ENCODE data around the gene PCYT1A. TPM values are rescaled to one million over a fixed set of nuclear protein-coding genes. Genes with fewer than 3 reads are reported as not detected.
"Not testable (repeated sequence)": the region's sequence is repeated elsewhere in the genome, so short reads cannot be mapped to it uniquely, and the experiment has no call there.

Gene PCYT1A
- total RNA-seq, 5 donors from 2014 or later (not counting 1 experiment from before 2014, with no cell fraction given) = 61.1 to 87.9 (median 64.1) TPM

DNA sequence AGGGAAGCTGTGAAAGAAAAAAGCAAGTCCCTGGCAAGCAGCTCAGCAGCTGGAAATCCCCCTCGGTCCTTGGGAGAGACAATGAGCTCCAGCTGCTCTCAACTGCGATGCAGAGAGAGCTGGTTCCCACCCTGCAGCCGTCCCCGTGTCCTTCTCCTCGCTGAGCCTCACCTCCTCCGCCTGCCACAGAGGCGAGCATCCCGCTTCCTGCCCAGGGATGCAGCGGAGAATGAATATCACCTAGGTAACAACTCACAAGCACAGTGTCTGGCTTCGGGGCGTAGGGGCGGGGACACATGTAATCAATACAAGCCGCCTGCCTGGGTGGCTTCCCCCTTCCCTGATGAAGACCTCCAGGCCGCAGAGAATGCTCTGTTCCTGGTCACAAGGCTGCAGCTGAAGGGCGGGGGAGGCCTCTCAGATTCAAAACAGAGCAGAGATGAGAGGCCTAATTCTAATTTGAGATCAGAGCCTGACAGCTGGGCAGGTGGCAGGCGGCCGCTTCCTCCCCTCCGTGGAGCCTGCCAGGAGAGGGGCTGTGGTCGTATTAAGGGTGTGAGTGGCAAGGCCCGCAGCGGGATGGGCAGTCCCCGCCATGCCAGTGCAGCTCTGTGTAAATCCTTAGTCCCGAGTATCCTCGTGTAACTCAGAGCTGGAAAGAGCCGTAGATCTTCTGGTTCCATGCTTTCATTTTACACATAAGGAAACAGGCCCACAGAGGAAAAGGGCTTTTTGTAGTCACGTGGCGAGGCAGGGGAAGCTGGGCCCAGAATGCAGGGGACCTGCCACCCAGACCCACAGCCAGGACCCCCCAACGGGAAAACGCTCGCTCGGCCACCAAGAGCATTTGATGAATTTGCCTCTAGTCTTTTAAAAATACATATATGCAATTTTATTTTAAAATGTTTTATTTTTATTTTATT lies 100.6 kb downstream of the PCYT1A start:
- Histone ChIP-seq H3K27me3 (replicated peaks in 1 of 2; ENCODE audit: control insufficient read depth in 2 of 2, extremely low read depth in 1 of 2, insufficient read depth in 2 of 2, low read length in 1 of 2) (no peaks in the 10 kb centered on the region), H3K4me1 (ENCODE audit: control insufficient read depth in 1 of 2, extremely low read depth in 1 of 2, insufficient read depth in 2 of 2, low read length in 2 of 2) (peaks cover 9 to 49% of the 10 kb centered on the region in 2 experiments), H3K9me3 (no peaks in the 10 kb centered on the region), H3K4me3 (ENCODE audit: control insufficient read depth in 1 of 2, extremely low read depth in 1 of 2, low read length in 1 of 2) (peak overlapping the region in 1 of 2 donors; percentile 3), H3K36me3 (ENCODE audit: control insufficient read depth in 2 of 2, extremely low read depth in 1 of 2, insufficient read depth in 1 of 2, low read length in 1 of 2) (no peaks in the 10 kb centered on the region), H3K27ac (ENCODE audit: low read length) (peak overlapping the region; percentile 63)
- H3K4me3 Mint-ChIP-seq = peak overlapping the region; percentile 28 to 67 (median 49)
- WGBS (ENCODE audit: insufficient coverage) = 44% methylated on average over 18 of the region's 31 CpGs
- peaks cover 23 to 39% (median 29%) of the 10 kb centered on the region in 3 donors for H3K4me1 Mint-ChIP-seq
- H3K36me3 Mint-ChIP-seq = no peaks in the 10 kb centered on the region
- H3K9me3 Mint-ChIP-seq = no peaks in the 10 kb centered on the region
- H3K27ac Mint-ChIP-seq = peak overlapping the region; percentile 88
- DNase-seq (peak in 1 of 35 experiments; percentile 58), ATAC-seq (replicated peaks in 1 of 4) (peak; percentile 29 to 56 (median 34))
- CTCF ChIA-PET = interaction anchor here (0.6 to 1.7 kb wide), 6 partner anchors 109 to 248 kb away, joined by 3 to 14 read pairs (median 5); no protein-coding TSS in a partner anchor
- POLR2A ChIA-PET = interaction anchor here in 1 of 2 donors (0.6 kb wide), 2 partner anchors 115 to 499 kb away, joined by 3 to 6 read pairs; no protein-coding TSS in a partner anchor
- H3K27me3 Mint-ChIP-seq = no peaks in the 10 kb centered on the region

DNA sequence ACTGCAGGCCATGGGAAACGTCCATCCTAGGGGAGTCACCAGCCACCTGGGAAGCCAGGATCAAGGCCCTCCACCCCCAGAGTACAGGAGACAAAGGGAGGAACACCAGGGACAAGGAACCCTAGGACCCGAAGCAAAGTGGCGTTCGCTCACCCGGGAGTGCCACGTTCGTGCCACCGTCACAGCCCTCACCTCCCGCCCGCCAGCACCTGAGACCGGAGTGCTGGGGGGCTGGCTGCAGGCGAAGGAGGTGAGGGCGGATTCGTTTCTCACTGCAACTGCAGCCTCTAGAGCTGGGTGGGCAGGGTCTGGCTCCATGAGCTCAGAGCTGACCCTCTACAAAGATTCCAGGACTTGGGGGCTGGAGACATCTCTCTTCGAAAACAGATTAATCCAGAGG lies 102.6 kb downstream of the PCYT1A start:
- H3K4me3 ChIP-seq (ENCODE audit: control insufficient read depth in 1 of 2, extremely low read depth in 1 of 2, low read length in 1 of 2) = no peak overlapping the region
- peaks cover 19 to 60% of the 10 kb centered on the region in 2 experiments for H3K4me1 ChIP-seq (ENCODE audit: control insufficient read depth in 1 of 2, extremely low read depth in 1 of 2, insufficient read depth in 2 of 2, low read length in 2 of 2)
- Mint-ChIP-seq H3K27ac (no peak overlapping the region), H3K27me3 (no peaks in the 10 kb centered on the region), H3K4me1 (peaks cover 25 to 52% (median 42%) of the 10 kb centered on the region in 3 donors), H3K36me3 (no peaks in the 10 kb centered on the region), H3K9me3 (no peaks in the 10 kb centered on the region), H3K4me3 (no peak overlapping the region)
- H3K9me3 ChIP-seq = no peaks in the 10 kb centered on the region
- POLR2A ChIA-PET = interaction anchor here in 1 of 2 donors (0.7 kb wide), 1 partner anchor 42 kb away, joined by 7 read pairs; no protein-coding TSS in a partner anchor
- CTCF ChIA-PET = no interaction called here
- ATAC-seq (replicated peaks in 1 of 4) = no peak
- H3K27ac ChIP-seq (ENCODE audit: low read length) = no peak overlapping the region
- 97% methylated on average over 13 of the region's 15 CpGs for WGBS (ENCODE audit: insufficient coverage)
- H3K27me3 ChIP-seq (replicated peaks in 1 of 2; ENCODE audit: control insufficient read depth in 2 of 2, extremely low read depth in 1 of 2, insufficient read depth in 2 of 2, low read length in 1 of 2) = no peaks in the 10 kb centered on the region
- DNase-seq = no peak
- no peaks in the 10 kb centered on the region for H3K36me3 ChIP-seq (ENCODE audit: control insufficient read depth in 2 of 2, extremely low read depth in 1 of 2, insufficient read depth in 1 of 2, low read length in 1 of 2)

GRCh38 chr3:196184169-196184432 lies 103.4 kb downstream of the PCYT1A start:
- DNase-seq; CTCF ChIA-PET; H3K4me3 ChIP-seq (ENCODE audit: control insufficient read depth in 1 of 2, extremely low read depth in 1 of 2, low read length in 1 of 2); ATAC-seq (replicated peaks in 1 of 4); H3K4me3 Mint-ChIP-seq; H3K9me3 Mint-ChIP-seq; H3K27me3 Mint-ChIP-seq; H3K27ac ChIP-seq (ENCODE audit: low read length); H3K27me3 ChIP-seq (replicated peaks in 1 of 2; ENCODE audit: control insufficient read depth in 2 of 2, extremely low read depth in 1 of 2, insufficient read depth in 2 of 2, low read length in 1 of 2); H3K36me3 ChIP-seq (ENCODE audit: control insufficient read depth in 2 of 2, extremely low read depth in 1 of 2, insufficient read depth in 1 of 2, low read length in 1 of 2); H3K9me3 ChIP-seq; H3K36me3 Mint-ChIP-seq: not testable (repeated sequence)
- peaks cover 26 to 68% of the 10 kb centered on the region in 2 experiments for H3K4me1 ChIP-seq (ENCODE audit: control insufficient read depth in 1 of 2, extremely low read depth in 1 of 2, insufficient read depth in 2 of 2, low read length in 2 of 2)
- Mint-ChIP-seq H3K4me1 (peaks cover 32 to 60% (median 49%) of the 10 kb centered on the region in 3 donors), H3K27ac (peak overlapping the region in 1 of 2 donors; percentile 97)
- POLR2A ChIA-PET = interaction anchor here in 1 of 2 donors (0.6 to 0.7 kb wide), 3 partner anchors 10 to 41 kb away, joined by 5 to 12 read pairs (median 7); no protein-coding TSS in a partner anchor
- no CpG with 5 or more reads among the region's 4 CpGs for WGBS (ENCODE audit: insufficient coverage)

GRCh38 chr3:196181127-196181546 lies 106.4 kb downstream of the PCYT1A start:
- Histone ChIP-seq H3K36me3 (ENCODE audit: control insufficient read depth in 2 of 2, extremely low read depth in 1 of 2, insufficient read depth in 1 of 2, low read length in 1 of 2) (no peaks in the 10 kb centered on the region), H3K27me3 (replicated peaks in 1 of 2; ENCODE audit: control insufficient read depth in 2 of 2, extremely low read depth in 1 of 2, insufficient read depth in 2 of 2, low read length in 1 of 2) (no peaks in the 10 kb centered on the region), H3K27ac (ENCODE audit: low read length) (peak overlapping the region; percentile 91), H3K9me3 (no peaks in the 10 kb centered on the region), H3K4me3 (ENCODE audit: control insufficient read depth in 1 of 2, extremely low read depth in 1 of 2, low read length in 1 of 2) (no peak overlapping the region), H3K4me1 (ENCODE audit: control insufficient read depth in 1 of 2, extremely low read depth in 1 of 2, insufficient read depth in 2 of 2, low read length in 2 of 2) (peaks cover 21 to 62% of the 10 kb centered on the region in 2 experiments)
- ATAC-seq (replicated peaks in 1 of 4) = no peak
- CTCF ChIA-PET = interaction anchor here (0.6 to 2.2 kb wide), 6 partner anchors 15 to 131 kb away, joined by 3 to 7 read pairs (median 4); no protein-coding TSS in a partner anchor
- H3K27ac Mint-ChIP-seq = peak overlapping the region; percentile 97 to 98
- peaks cover 26 to 57% (median 50%) of the 10 kb centered on the region in 3 donors for H3K4me1 Mint-ChIP-seq
- H3K4me3 Mint-ChIP-seq = no peak overlapping the region
- WGBS (ENCODE audit: insufficient coverage) = 69% methylated on average over 5 of the region's 10 CpGs
- DNase-seq = no peak
- no peaks in the 10 kb centered on the region for H3K27me3 Mint-ChIP-seq
- no peaks in the 10 kb centered on the region for H3K36me3 Mint-ChIP-seq
- POLR2A ChIA-PET = interaction anchor here in 1 of 2 donors (0.6 kb wide), 1 partner anchor 100 kb away, joined by 7 read pairs; no protein-coding TSS in a partner anchor
- H3K9me3 Mint-ChIP-seq = no peaks in the 10 kb centered on the region

DNA sequence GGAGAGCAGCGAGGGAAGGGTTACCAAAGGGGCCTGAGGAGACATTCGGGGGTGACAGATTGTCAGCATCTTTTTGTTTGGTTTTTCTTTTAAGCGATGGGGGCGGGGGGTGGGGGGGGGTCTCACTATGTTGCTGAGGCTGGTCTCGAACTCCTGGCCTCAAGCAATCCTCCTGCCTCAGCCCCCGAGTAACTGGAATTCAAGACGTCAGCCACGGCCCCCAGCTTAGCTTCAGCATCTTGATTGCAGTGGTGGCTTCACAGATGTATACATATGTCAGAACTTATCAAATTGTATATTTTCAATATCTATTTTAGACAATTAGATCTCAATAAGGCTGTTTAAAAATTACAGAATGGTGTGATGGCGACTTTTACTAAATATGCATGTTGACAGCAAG lies 107.2 kb downstream of the PCYT1A start:
- no peaks in the 10 kb centered on the region for H3K9me3 ChIP-seq
- no peaks in the 10 kb centered on the region for H3K36me3 ChIP-seq (ENCODE audit: control insufficient read depth in 2 of 2, extremely low read depth in 1 of 2, insufficient read depth in 1 of 2, low read length in 1 of 2)
- H3K27me3 ChIP-seq (replicated peaks in 1 of 2; ENCODE audit: control insufficient read depth in 2 of 2, extremely low read depth in 1 of 2, insufficient read depth in 2 of 2, low read length in 1 of 2) = no peaks in the 10 kb centered on the region
- ATAC-seq (replicated peaks in 1 of 4) (no peak), DNase-seq (no peak)
- H3K27ac ChIP-seq (ENCODE audit: low read length) = peak overlapping the region; percentile 91
- CTCF ChIA-PET = interaction anchor here (0.6 to 2.0 kb wide), 5 partner anchors 13 to 110 kb away, joined by 3 to 11 read pairs (median 3); no protein-coding TSS in a partner anchor
- POLR2A ChIA-PET = interaction anchor here (0.6 kb wide), 2 partner anchors 68 to 596 kb away, joined by 4 to 5 read pairs; no protein-coding TSS in a partner anchor
- Mint-ChIP-seq H3K4me1 (peaks cover 26 to 57% (median 50%) of the 10 kb centered on the region in 3 donors), H3K27me3 (no peaks in the 10 kb centered on the region), H3K36me3 (no peaks in the 10 kb centered on the region), H3K4me3 (peak overlapping the region; percentile 65 to 76 (median 75)), H3K27ac (peak overlapping the region; percentile 97 to 98), H3K9me3 (no peaks in the 10 kb centered on the region)
- peaks cover 21 to 62% of the 10 kb centered on the region in 2 experiments for H3K4me1 ChIP-seq (ENCODE audit: control insufficient read depth in 1 of 2, extremely low read depth in 1 of 2, insufficient read depth in 2 of 2, low read length in 2 of 2)
- H3K4me3 ChIP-seq (ENCODE audit: control insufficient read depth in 1 of 2, extremely low read depth in 1 of 2, low read length in 1 of 2) = peak overlapping the region; percentile 34 to 54
- 49% methylated on average over 4 of the region's 9 CpGs for WGBS (ENCODE audit: insufficient coverage)

Measured in T-cell (primary cell).